Immature natural killer cell (primary cell): ENCODE results near the gene C1orf226. TPM values are rescaled to one million over a fixed set of nuclear protein-coding genes. Genes with fewer than 3 reads are reported as not detected.

Experiments used
- DNase-seq, 3 donors: peaks; one replicate each; pipeline ENCODE4 v3.0.0; 2022; ENCODE audit warnings: mixed read lengths in 1 of 3
- H3K27ac Mint-ChIP-seq, 6 donors: one replicate each; pipeline ENCODE4 v1.8.0; 2020; ENCODE audit warnings: mixed read lengths in 6 of 6, mild to moderate bottlenecking in 5 of 6, inconsistent platforms in 4 of 6, moderate library complexity in 3 of 6
- H3K27me3 Mint-ChIP-seq, 3 donors: one replicate each; pipeline ENCODE4 v1.8.0; 2020 to 2021; ENCODE audit warnings: low read depth in 3 of 3, mild to moderate bottlenecking in 3 of 3, mixed read lengths in 3 of 3, moderate library complexity in 3 of 3, inconsistent platforms in 1 of 3
- H3K36me3 Mint-ChIP-seq, 3 donors: one replicate each; pipeline ENCODE4 v1.8.0; 2020; ENCODE audit warnings: mixed read lengths in 3 of 3, inconsistent platforms in 2 of 3, mild to moderate bottlenecking in 2 of 3
- H3K4me1 Mint-ChIP-seq, 2 donors: one replicate each; pipeline ENCODE4 v1.8.0; 2020; ENCODE audit warnings: inconsistent platforms in 2 of 2, mild to moderate bottlenecking in 2 of 2, mixed read lengths in 2 of 2, moderate library complexity in 1 of 2
- H3K4me3 Mint-ChIP-seq, 5 donors: one replicate each; pipeline ENCODE4 v1.8.0; 2020; ENCODE audit warnings: mild to moderate bottlenecking in 5 of 5, mixed read lengths in 5 of 5, inconsistent platforms in 3 of 5, moderate library complexity in 3 of 5
- H3K9me3 Mint-ChIP-seq, 6 donors: one replicate each; pipeline ENCODE4 v1.8.0; 2020; ENCODE audit warnings: mild to moderate bottlenecking in 6 of 6, mixed read lengths in 6 of 6, inconsistent platforms in 4 of 6, moderate library complexity in 3 of 6
- polyA plus RNA-seq, 3 donors: library from polyadenylated mRNA; unstranded; fragments of 300-500 nt; fragmentation: Illumina TruSeq; gene quantifications; one replicate each; pipeline ENCODE4 v1.2.3, GENCODE V29; 2021

C1orf226 gene
- polyA plus RNA-seq, 3 donors from 2014 or later, result not detected

DNA sequence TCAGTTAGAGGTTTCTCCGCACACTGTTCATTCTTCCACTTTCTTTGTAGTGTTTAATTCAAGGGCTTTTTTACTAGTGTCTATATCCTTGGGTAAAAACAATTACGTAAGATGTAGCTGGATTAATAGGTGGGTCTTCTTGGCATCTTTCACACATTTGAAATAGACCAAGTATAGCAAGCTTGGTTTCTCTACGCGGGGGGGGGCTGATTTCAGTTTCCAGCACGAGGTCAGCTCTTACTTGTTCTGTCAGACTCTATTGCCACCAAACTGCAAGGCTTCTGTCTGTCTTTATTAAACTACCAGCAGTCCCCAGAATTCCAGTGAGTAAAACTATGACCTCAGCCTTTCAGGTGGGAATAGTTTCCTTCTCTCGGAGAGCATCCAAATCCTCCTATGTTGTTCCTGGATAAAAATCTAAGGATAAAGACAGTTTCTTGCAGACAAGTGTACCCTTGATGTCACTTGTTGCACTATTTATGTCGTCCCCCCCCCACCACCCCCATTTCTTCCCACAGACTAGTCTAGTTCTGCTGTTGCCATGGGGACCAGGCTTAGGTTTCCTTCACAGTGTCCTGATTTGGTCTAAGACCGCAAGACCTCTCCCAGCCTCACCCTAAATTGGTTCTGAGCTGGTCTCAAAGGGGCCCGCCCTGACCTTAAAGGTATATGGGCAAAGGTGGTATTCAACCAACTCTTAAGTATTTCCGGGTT is 21.8 kb upstream of the C1orf226 start:
- no peaks in the 10 kb centered on the region for H3K36me3 Mint-ChIP-seq
- H3K27me3 Mint-ChIP-seq, result peaks cover 0 to 4% (median 0%) of the 10 kb centered on the region in 3 donors
- DNase-seq, result no peak
- H3K4me1 Mint-ChIP-seq, result no peaks in the 10 kb centered on the region
- no peak overlapping the region for H3K27ac Mint-ChIP-seq
- no peaks in the 10 kb centered on the region for H3K9me3 Mint-ChIP-seq
- no peak overlapping the region for H3K4me3 Mint-ChIP-seq

DNA sequence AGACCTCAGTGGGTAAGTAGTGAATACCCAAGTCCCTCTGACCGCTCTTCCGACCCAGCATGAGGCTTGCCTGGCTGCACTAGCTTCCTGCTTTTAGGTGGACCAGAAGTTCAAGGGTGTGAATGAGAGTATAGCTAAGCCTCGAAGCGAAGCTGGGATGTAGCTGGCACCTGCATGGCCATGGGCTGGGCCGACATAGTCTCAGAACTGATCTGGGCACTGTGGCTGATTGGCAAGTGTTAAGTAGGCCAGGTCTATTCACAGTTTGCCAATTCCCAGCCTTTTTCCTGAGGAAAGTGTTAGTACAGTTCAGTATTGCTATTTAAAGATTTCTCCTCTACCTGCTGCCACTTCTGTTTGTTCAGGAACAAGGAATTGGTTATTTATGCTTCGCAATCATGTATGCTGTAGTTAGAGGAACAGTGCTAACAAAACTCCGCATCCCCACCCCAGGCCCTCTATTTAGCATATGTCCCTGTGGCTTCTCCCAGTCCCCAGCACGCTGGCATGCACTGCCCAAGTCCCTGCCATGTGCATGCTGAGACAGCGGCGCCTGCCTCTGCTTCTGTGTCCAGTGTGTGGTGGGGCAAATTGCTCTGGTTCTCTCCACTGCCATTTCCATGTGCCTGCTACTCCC is 21.2 kb upstream of the C1orf226 start:
- H3K9me3 Mint-ChIP-seq, result no peaks in the 10 kb centered on the region
- no peak overlapping the region for H3K4me3 Mint-ChIP-seq
- no peak overlapping the region for H3K27ac Mint-ChIP-seq
- no peak for DNase-seq
- peaks cover 0 to 4% (median 0%) of the 10 kb centered on the region in 3 donors for H3K27me3 Mint-ChIP-seq
- no peaks in the 10 kb centered on the region for H3K36me3 Mint-ChIP-seq
- H3K4me1 Mint-ChIP-seq, result no peaks in the 10 kb centered on the region

DNA sequence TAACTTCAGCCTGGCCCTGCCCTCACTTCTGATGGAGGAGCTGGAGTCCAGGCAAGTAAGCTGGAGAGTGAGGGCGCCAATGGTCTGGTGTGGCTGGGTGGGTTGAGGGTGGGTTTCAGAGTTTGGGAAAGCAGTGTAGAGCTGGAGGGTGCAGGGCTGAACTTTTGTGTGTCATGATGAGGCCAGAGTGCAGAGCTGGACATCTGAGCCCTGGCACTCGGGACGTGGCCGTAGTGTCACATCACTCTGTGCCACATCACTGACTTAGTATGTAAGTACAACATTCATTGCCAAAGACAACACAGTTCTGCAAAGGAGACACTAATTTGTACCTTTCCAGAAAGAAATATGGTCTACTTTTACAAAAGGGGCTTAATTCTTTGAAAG is 20.7 kb upstream of the C1orf226 start:
- Mint-ChIP-seq H3K4me3 (no peak overlapping the region), H3K9me3 (no peaks in the 10 kb centered on the region), H3K27me3 (peaks cover 0 to 4% (median 0%) of the 10 kb centered on the region in 3 donors), H3K27ac (no peak overlapping the region), H3K36me3 (no peaks in the 10 kb centered on the region), H3K4me1 (no peaks in the 10 kb centered on the region)
- no peak for DNase-seq

DNA sequence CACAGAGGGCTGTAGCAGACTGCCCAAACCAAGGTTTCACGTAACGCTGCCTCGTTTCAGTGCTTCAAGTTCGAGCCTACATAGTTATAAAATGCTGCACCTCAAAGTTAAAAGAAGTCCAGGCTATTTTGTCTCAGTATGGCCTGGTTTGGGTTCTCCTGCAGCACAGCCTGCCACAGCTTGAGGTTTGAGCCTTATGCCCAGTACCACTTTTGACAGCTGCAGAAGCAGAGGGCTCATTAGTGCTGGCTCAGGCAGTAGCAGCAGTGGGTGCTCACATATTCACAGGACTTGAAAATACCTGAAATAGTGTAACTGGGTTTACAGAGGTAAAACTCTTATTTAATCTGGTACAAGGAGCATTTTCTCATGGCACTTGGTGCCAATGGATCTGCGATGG is 20.2 kb upstream of the C1orf226 start:
- Mint-ChIP-seq H3K27me3 (peaks cover 0 to 4% (median 2%) of the 10 kb centered on the region in 3 donors), H3K9me3 (no peaks in the 10 kb centered on the region), H3K36me3 (no peaks in the 10 kb centered on the region), H3K27ac (no peak overlapping the region), H3K4me3 (no peak overlapping the region), H3K4me1 (no peaks in the 10 kb centered on the region)
- no peak for DNase-seq

DNA sequence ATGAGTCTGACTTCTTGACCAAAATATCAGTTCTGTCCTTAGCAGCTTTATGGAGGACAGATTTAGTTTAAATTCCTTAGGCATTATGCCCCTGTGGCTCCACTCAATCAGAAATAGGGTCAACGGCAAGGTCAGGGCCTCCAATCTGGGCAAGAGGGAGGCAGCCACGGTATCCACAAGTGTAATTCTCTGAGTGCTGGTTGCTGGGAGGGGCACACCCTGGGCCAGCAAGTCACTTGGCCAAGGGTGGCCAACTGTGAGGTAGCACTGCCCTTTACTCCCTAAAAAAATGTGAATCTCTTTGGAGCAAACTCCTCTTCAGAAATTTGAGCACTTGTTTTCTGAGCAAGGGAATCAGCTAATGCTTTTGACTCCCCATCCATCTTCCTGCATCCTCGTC is 17.7 kb upstream of the C1orf226 start:
- H3K27me3 Mint-ChIP-seq, result peaks cover 2 to 4% (median 2%) of the 10 kb centered on the region in 3 donors
- no peak overlapping the region for H3K4me3 Mint-ChIP-seq
- H3K9me3 Mint-ChIP-seq, result no peaks in the 10 kb centered on the region
- no peaks in the 10 kb centered on the region for H3K4me1 Mint-ChIP-seq
- H3K36me3 Mint-ChIP-seq, result no peaks in the 10 kb centered on the region
- DNase-seq, result no peak
- no peak overlapping the region for H3K27ac Mint-ChIP-seq

DNA sequence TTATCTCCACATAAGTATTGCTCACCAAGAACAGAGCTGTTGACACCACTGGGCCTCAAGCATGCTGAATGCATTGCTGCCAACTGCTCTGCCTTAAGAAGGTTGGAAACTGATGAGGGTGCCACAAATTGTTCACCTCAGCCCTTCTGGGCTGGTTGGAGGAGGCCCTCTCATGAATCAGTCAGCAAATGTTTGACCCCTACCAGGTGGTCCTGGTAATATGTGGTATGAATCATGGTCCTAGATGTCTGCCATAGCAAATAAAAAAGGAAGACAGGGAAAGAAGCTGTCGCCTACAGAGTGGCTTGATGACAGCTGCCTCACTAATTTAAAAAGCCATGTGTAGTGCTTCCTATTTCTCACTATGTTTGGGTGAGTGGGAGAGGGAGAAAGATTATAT is 17.0 kb upstream of the C1orf226 start:
- H3K9me3 Mint-ChIP-seq, result no peaks in the 10 kb centered on the region
- DNase-seq, result no peak
- no peaks in the 10 kb centered on the region for H3K36me3 Mint-ChIP-seq
- no peaks in the 10 kb centered on the region for H3K4me1 Mint-ChIP-seq
- no peak overlapping the region for H3K4me3 Mint-ChIP-seq
- H3K27me3 Mint-ChIP-seq, result peaks cover under 1 to 2% (median 2%) of the 10 kb centered on the region in 3 donors
- H3K27ac Mint-ChIP-seq, result no peak overlapping the region

DNA sequence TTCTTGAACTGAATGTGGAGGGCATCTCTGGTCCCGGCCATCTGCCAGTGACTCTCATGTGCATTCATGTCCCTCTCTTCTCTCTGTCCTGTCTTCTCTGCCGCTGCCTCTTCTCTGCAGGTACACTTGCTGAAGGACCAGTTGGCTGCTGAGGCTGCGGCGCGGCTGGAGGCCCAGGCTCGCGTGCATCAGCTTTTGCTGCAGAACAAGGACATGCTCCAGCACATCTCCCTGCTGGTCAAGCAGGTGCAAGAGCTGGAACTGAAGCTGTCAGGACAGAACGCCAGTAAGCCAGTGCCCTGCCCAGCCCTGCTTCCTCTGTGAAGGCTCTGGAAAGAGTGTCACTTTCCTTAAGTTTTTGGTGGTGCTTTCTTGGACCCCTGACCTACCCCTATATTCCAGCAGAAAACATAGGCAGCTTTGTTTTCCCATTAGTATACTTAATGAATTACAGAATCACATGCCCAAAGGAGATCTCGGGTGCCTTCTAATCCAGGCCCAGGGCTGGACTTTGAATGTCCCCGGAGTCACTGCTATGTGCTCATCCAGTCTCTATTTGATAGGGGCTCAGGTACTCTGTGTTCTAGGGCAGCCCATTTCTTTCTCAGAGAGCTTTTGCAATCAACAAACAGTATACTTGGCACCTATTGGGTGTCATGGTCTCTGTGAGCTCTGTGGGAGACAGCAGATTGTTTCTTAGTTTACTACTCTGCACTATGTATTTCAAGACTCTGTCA is 16.1 kb upstream of the C1orf226 start:
- no peak for DNase-seq
- H3K36me3 Mint-ChIP-seq, result no peaks in the 10 kb centered on the region
- no peak overlapping the region for H3K4me3 Mint-ChIP-seq
- no peaks in the 10 kb centered on the region for H3K9me3 Mint-ChIP-seq
- H3K27ac Mint-ChIP-seq, result no peak overlapping the region
- no peaks in the 10 kb centered on the region for H3K4me1 Mint-ChIP-seq
- peaks cover 0 to 2% (median 2%) of the 10 kb centered on the region in 3 donors for H3K27me3 Mint-ChIP-seq

DNA sequence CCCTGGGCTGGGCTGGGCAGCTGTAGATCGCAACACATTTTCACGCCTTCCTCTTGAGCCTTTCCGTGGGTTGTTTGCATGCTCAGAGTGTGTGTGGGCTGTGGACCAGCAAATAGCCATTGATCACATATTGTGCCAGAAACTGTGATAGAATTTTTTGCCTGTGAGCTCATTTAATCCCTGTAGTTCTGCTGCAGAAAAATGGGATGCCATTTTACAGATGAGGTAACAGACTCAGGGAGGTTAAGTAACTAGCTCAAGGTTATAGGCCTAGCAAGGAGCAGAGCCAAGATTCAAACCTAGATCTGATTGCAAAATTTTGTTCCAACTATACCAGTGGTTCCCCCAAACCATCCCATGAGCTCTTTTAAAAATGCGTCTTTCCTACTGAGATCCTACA is 15.4 kb upstream of the C1orf226 start:
- no peak for DNase-seq
- H3K27me3 Mint-ChIP-seq, result peaks cover 0 to 2% (median 2%) of the 10 kb centered on the region in 3 donors
- no peaks in the 10 kb centered on the region for H3K36me3 Mint-ChIP-seq
- no peak overlapping the region for H3K4me3 Mint-ChIP-seq
- H3K9me3 Mint-ChIP-seq, result no peaks in the 10 kb centered on the region
- H3K4me1 Mint-ChIP-seq, result no peaks in the 10 kb centered on the region
- no peak overlapping the region for H3K27ac Mint-ChIP-seq

DNA sequence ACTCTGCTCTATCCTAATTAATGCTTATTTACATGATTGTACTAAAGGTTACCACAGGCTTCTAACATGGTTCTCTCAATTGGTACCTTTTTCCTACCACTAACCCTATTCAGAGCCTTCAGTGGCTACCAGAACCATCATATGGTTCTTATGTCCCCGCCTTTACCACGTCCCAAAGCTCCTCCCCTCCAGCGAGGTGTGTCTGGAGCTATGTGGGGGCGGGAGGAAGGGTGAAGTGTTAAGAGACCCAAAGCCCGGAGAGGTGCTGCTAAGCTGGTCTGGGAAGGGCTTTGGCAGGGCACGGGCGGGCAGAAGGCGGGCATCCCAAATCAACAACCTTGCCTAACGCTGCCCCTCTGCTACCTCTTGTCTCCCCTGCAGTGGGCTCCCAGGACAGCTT is 14.9 kb upstream of the C1orf226 start:
- peak overlapping the region in 3 of 5 donors; percentile 8 to 57 (median 41) for H3K4me3 Mint-ChIP-seq
- no peaks in the 10 kb centered on the region for H3K36me3 Mint-ChIP-seq
- H3K4me1 Mint-ChIP-seq, result no peaks in the 10 kb centered on the region
- DNase-seq, result no peak
- H3K27me3 Mint-ChIP-seq, result peaks cover 0 to 2% (median 2%) of the 10 kb centered on the region in 3 donors
- H3K9me3 Mint-ChIP-seq, result no peaks in the 10 kb centered on the region
- H3K27ac Mint-ChIP-seq, result no peak overlapping the region

DNA sequence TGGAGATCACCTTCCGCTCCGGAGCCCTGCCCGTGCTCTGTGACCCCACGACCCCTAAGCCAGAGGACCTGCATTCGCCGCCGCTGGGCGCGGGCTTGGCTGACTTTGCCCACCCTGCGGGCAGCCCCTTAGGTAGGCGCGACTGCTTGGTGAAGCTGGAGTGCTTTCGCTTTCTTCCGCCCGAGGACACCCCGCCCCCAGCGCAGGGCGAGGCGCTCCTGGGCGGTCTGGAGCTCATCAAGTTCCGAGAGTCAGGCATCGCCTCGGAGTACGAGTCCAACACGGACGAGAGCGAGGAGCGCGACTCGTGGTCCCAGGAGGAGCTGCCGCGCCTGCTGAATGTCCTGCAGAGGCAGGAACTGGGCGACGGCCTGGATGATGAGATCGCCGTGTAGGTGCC is 14.5 kb upstream of the C1orf226 start:
- Mint-ChIP-seq H3K27me3 (peaks cover 0 to 2% (median 2%) of the 10 kb centered on the region in 3 donors), H3K27ac (no peak overlapping the region), H3K4me1 (peaks cover 0 to under 1% of the 10 kb centered on the region in 2 donors), H3K4me3 (peak overlapping the region in 3 of 5 donors; percentile 8 to 57 (median 41)), H3K36me3 (no peaks in the 10 kb centered on the region), H3K9me3 (no peaks in the 10 kb centered on the region)
- DNase-seq, result no peak

DNA sequence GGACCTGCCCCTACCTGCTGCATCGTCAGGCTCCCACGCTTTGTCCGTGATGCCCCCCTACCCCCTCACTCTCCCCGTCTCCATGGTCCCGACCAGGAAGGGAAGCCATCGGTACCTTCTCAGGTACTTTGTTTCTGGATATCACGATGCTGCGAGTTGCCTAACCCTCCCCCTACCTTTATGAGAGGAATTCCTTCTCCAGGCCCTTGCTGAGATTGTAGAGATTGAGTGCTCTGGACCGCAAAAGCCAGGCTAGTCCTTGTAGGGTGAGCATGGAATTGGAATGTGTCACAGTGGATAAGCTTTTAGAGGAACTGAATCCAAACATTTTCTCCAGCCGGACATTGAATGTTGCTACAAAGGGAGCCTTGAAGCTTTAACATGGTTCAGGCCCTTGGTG is 13.8 kb upstream of the C1orf226 start:
- Mint-ChIP-seq H3K27me3 (peaks cover 0 to 2% (median 2%) of the 10 kb centered on the region in 3 donors), H3K36me3 (no peaks in the 10 kb centered on the region), H3K27ac (no peak overlapping the region), H3K4me1 (peaks cover 6 to 8% of the 10 kb centered on the region in 2 donors), H3K9me3 (no peaks in the 10 kb centered on the region), H3K4me3 (no peak overlapping the region)
- DNase-seq, result no peak

DNA sequence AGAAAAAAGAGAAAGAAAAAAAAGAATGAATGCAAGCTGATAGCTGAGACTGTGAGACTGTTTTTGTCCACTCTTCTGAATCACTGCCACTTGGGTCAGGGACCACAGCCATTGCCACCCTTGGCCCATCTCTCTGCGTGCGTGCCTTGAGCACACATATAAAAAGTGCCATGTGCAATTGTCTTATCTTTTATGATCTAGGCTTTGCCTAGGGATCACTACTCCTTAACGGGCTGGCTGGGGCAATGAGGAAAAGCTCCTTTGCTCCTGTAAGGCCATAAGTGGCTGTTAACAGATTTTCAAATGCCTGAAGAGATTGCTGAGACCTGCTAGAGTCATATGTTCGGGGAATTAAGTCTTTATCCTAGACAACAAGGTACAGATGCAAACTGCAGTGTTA is 13.1 kb upstream of the C1orf226 start:
- Mint-ChIP-seq H3K27ac (no peak overlapping the region), H3K4me1 (peaks cover 9 to 11% of the 10 kb centered on the region in 2 donors), H3K9me3 (no peaks in the 10 kb centered on the region), H3K4me3 (no peak overlapping the region), H3K27me3 (peaks cover 0 to 2% (median 2%) of the 10 kb centered on the region in 3 donors), H3K36me3 (no peaks in the 10 kb centered on the region)
- no peak for DNase-seq

DNA sequence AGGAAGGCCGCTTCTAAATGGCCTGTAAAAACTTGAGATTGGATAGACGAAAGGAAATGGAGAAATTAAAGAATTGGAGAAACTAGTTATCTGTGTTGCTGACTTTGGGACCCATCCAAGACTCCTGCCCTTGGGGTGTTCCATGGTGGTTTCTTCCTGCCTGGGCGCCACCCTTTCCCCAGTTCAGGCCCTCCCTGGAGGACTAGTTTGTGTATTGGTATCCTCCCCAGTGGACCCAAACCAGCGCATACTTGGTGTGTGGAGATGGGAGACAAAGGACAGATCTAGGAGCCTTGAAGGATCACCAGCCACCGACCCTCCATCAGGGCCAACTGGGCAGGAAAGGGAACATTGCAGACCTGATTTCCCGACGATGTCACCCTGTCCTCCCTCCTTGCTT is 12.0 kb upstream of the C1orf226 start:
- Mint-ChIP-seq H3K4me1 (peaks cover 9 to 11% of the 10 kb centered on the region in 2 donors), H3K36me3 (no peaks in the 10 kb centered on the region), H3K27ac (no peak overlapping the region), H3K9me3 (no peaks in the 10 kb centered on the region), H3K4me3 (no peak overlapping the region), H3K27me3 (peaks cover 0 to 2% (median 2%) of the 10 kb centered on the region in 3 donors)
- no peak for DNase-seq

DNA sequence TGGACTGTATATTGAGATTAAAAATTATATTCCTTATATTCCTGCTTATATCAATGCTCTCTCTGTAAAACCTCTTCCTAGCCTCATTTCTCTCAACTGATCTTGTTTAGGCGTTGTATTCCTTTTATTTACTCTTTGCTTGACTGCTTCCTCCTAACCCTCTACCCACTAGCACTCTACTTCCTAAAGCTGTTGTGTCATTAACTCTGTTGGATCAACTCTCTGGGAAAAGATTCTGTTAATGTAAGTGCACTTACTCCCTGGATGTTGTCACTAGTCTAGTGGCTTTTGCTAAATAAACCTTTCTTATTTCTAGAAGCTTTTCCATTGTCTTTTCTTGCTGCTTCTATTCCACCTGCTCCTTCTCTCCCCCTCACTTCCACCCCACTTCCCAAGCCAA is 11.4 kb upstream of the C1orf226 start:
- Mint-ChIP-seq H3K27ac (no peak overlapping the region), H3K4me3 (no peak overlapping the region), H3K27me3 (peaks cover 0 to 2% (median 2%) of the 10 kb centered on the region in 3 donors), H3K4me1 (peaks cover 9 to 11% of the 10 kb centered on the region in 2 donors), H3K36me3 (no peaks in the 10 kb centered on the region), H3K9me3 (no peaks in the 10 kb centered on the region)
- DNase-seq, result no peak
